Measurements from ENCODE around the gene CEP44. TPM values are rescaled to one million over a fixed set of nuclear protein-coding genes. Genes with fewer than 3 reads are reported as not detected.

The CEP44 gene
- total and polyA plus RNA-seq, 4 donors, result 2.2 to 18.7 (median 6.1) TPM

DNA sequence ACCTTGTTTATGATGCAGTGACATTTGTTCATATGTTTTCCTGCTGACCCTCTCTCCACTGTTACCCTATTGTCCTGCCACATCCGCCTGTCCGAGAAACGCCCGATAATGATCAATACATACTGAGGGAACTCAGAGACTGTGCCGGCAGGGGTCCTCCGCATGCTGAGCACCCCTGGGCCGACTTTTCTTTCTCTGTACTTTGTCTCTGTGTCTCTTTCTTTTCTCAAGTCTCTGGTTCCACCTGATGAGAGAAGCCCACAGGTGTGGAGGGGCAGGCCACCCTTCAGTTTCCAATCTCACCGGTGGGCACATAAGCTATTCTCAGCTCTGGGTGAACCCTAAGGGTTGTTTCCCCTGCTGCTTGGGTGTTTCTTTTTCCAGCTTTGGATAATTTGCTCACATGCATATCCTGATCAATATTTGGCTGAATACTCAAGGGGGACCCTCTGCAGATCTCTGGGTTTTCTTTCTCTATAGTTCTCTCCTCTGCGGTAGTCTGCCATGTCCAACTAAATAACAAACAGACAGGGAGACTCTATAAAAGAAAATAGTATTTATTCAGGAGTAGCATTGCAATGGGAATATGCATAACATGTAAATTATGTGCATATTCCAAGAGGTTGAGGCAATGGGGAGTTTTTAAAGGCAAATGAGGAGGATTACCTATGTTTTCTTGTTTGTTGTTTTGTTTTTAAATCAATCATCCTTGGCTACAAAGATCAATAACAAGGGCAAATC is 97.2 kb downstream of the CEP44 start:
- 57% methylated on average over 9 of the region's 9 CpGs for WGBS
- H3K9ac ChIP-seq (ENCODE audit: low read depth in 1 of 2, low read length in 2 of 2), result no peak overlapping the region
- no peak overlapping the region for H3K4me3 ChIP-seq (ENCODE audit: low read depth in 1 of 3, low read length in 3 of 3)
- H3K4me1 ChIP-seq (ENCODE audit: control insufficient read depth in 4 of 4, insufficient read depth in 4 of 4, low read length in 3 of 4), result no peaks in the 10 kb centered on the region
- H3K27me3 ChIP-seq (ENCODE audit: control insufficient read depth in 4 of 4, insufficient read depth in 4 of 4, low read length in 3 of 4), result peaks cover 0 to 5% (median 0%) of the 10 kb centered on the region in 4 donors
- no peak overlapping the region for H3K27ac ChIP-seq (ENCODE audit: low read depth in 1 of 2, low read length in 2 of 2)
- no peaks in the 10 kb centered on the region for H3K36me3 ChIP-seq (ENCODE audit: control insufficient read depth in 4 of 4, insufficient read depth in 3 of 4, low read depth in 1 of 4, low read length in 3 of 4)
- H3K9me3 ChIP-seq (ENCODE audit: control insufficient read depth in 4 of 4, low read length in 3 of 4), result no peaks in the 10 kb centered on the region
- no peak for TF ChIP-seq FOXA2 (IDR thresholded peaks at IDR 0.05)
- no peak for TF ChIP-seq YY1 (IDR thresholded peaks at IDR 0.05)
- no peak for TF ChIP-seq REST (IDR thresholded peaks at IDR 0.05)
- no peak for TF ChIP-seq HNF4A (conservative IDR thresholded peaks at IDR 0.05)
- TF ChIP-seq NR2F2 (IDR thresholded peaks at IDR 0.05), result no peak
- TF ChIP-seq ZBTB33 (IDR thresholded peaks at IDR 0.05), result no peak
- TF ChIP-seq EGR1 (IDR thresholded peaks at IDR 0.05; ENCODE audit: low read depth in 2 of 2), result no peak
- no peak for TF ChIP-seq MAX (IDR thresholded peaks at IDR 0.05)
- no peak for TF ChIP-seq JUND (IDR thresholded peaks at IDR 0.05)
- no peak for TF ChIP-seq HNF4G (IDR thresholded peaks at IDR 0.05)
- TF ChIP-seq RXRA (IDR thresholded peaks at IDR 0.05), result no peak
- no peak for TF ChIP-seq RAD21 (IDR thresholded peaks at IDR 0.05)
- TF ChIP-seq FOXA1 (IDR thresholded peaks at IDR 0.05), result no peak
- TF ChIP-seq, protein P1, sequence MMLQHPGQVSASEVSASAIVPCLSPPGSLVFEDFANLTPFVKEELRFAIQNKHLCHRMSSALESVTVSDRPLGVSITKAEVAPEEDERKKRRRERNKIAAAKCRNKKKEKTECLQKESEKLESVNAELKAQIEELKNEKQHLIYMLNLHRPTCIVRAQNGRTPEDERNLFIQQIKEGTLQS (IDR thresholded peaks at IDR 0.05), result no peak
- no peak for TF ChIP-seq GABPA (IDR thresholded peaks at IDR 0.05 in 1 of 2, conservative IDR thresholded peaks at IDR 0.05 in 1 of 2)
- no peak for TF ChIP-seq TAF1 (conservative IDR thresholded peaks at IDR 0.05)
- TF ChIP-seq CTCF (IDR thresholded peaks at IDR 0.05; ENCODE audit: low read depth, low read length, missing input control), result no peak
- TF ChIP-seq SP1 (IDR thresholded peaks at IDR 0.05), result no peak
- no peak for DNase-seq (ENCODE audit: low spot score)

Measured in liver (tissue), 9 donors.